PFSK-1 (cell line): ENCODE measurements around the gene NADSYN1.

Source experiments
- POLR2AphosphoS5 ChIP-seq: IDR thresholded peaks from 2 replicates; pipeline ENCODE4 v1.6.1; 2012; ENCODE audit warnings: low read depth, mild to moderate bottlenecking, control low read depth, low read length, moderate library complexity
- REST ChIP-seq, 2 experiments: IDR thresholded peaks; 2 replicates each; pipeline versions ENCODE4 v1.6.1 to v1.8.0; 2011 to 2012; ENCODE audit warnings: low read depth in 2 of 2, low read length in 2 of 2, control low read depth in 1 of 2, inconsistent platforms in 1 of 2, mild to moderate bottlenecking in 1 of 2, moderate library complexity in 1 of 2; ENCODE audit not compliant: insufficient read depth in 1 of 2
- SIN3A ChIP-seq: IDR thresholded peaks from 2 replicates; pipeline ENCODE4 v1.6.1; 2012; ENCODE audit warnings: mild to moderate bottlenecking, low read length, moderate library complexity, borderline replicate concordance; ENCODE audit not compliant: insufficient read depth
- TAF1 ChIP-seq: IDR thresholded peaks from 2 replicates; pipeline ENCODE4 v1.6.1; 2012; ENCODE audit warnings: low read length, control low read depth, borderline replicate concordance; ENCODE audit not compliant: insufficient read depth

GRCh38 chr11:71539017-71539416, 86.0 kb downstream of the NADSYN1 start:
- TF ChIP-seq POLR2AphosphoS5 (no peak), REST (IDR thresholded peaks at IDR 0.05; ENCODE audit: insufficient read depth in 1 of 2, low read depth in 2 of 2, low read length in 2 of 2) (no peak), TAF1 (no peak), SIN3A (no peak)
